Neural progenitor cell (in vitro differentiated cells): ENCODE results near the gene SNX25. TPM values are rescaled to one million over a fixed set of nuclear protein-coding genes. Genes with fewer than 3 reads are reported as not detected.
"Not testable (repeated sequence)": the region's sequence is repeated elsewhere in the genome, so short reads cannot be mapped to it uniquely, and the experiment has no call there.

Experiments used
- DNase-seq: peaks from one replicate; pipeline ENCODE4 v3.0.0-alpha.2; 2016; ENCODE audit warnings: low spot score
- H2AFZ ChIP-seq: fragments of 200-600 bp; sonication (generic); replicated peaks from 2 replicates; pipeline ENCODE4 v1.6.1; 2016; ENCODE audit warnings: antibody characterized with exemption
- H3F3A ChIP-seq: fragments of 200-600 bp; sonication (generic); 2 replicates; pipeline ENCODE4 v1.6.1; 2016; ENCODE audit warnings: antibody characterized with exemption, low read depth
- H3K27ac ChIP-seq: fragments of 200-600 bp; sonication (generic); 2 replicates; pipeline ENCODE4 v1.5.1; 2016; ENCODE audit warnings: mild to moderate bottlenecking
- H3K27me3 ChIP-seq: fragments of 200-600 bp; sonication (generic); 2 replicates; pipeline ENCODE4 v1.6.1; 2016; ENCODE audit warnings: mild to moderate bottlenecking, moderate library complexity
- H3K36me3 ChIP-seq: fragments of 200-600 bp; sonication (generic); 2 replicates; pipeline ENCODE4 v1.5.1; 2016
- H3K4me1 ChIP-seq: fragments of 200-600 bp; sonication (generic); 2 replicates; pipeline ENCODE4 v1.6.1; 2016; ENCODE audit warnings: mixed run types
- H3K4me2 ChIP-seq: fragments of 200-600 bp; sonication (generic); 2 replicates; pipeline ENCODE4 v1.6.1; 2016
- H3K4me3 ChIP-seq: fragments of 200-600 bp; sonication (generic); 2 replicates; pipeline ENCODE4 v1.5.1; 2016
- H3K79me2 ChIP-seq: fragments of 200-600 bp; sonication (generic); 2 replicates; pipeline ENCODE4 v1.6.1; 2016; ENCODE audit warnings: low read depth
- H3K9ac ChIP-seq: fragments of 200-600 bp; sonication (generic); 2 replicates; pipeline ENCODE4 v1.6.1; 2016
- H3K9me3 ChIP-seq: fragments of 200-600 bp; sonication (generic); 2 replicates; pipeline ENCODE4 v1.5.1; 2016; ENCODE audit warnings: low read depth
- H4K20me1 ChIP-seq: fragments of 200-600 bp; sonication (generic); 2 replicates; pipeline ENCODE4 v1.6.1; 2016; ENCODE audit warnings: low read depth
- H3K27ac Mint-ChIP-seq: 3 replicates; pipeline ENCODE4 v1.8.0; 2021; ENCODE audit warnings: mixed read lengths
- H3K27me3 Mint-ChIP-seq: 2 replicates; pipeline ENCODE4 v1.8.0; 2022; ENCODE audit warnings: low read depth, mild to moderate bottlenecking, inconsistent platforms, moderate library complexity, mixed read lengths; ENCODE audit not compliant: insufficient read depth
- H3K36me3 Mint-ChIP-seq: 3 replicates; pipeline ENCODE4 v1.8.0; 2021; ENCODE audit warnings: mixed read lengths
- H3K4me1 Mint-ChIP-seq: 3 replicates; pipeline ENCODE4 v1.8.0; 2021; ENCODE audit warnings: mixed read lengths
- H3K4me3 Mint-ChIP-seq: 3 replicates; pipeline ENCODE4 v1.8.0; 2021; ENCODE audit warnings: mild to moderate bottlenecking, moderate library complexity, mixed read lengths
- H3K9me3 Mint-ChIP-seq: 3 replicates; pipeline ENCODE4 v1.8.0; 2020; ENCODE audit warnings: mixed read lengths
- EZH2 ChIP-seq: fragments of 200-600 bp; sonication (generic); IDR thresholded peaks from 2 replicates; pipeline ENCODE4 v1.6.1; 2017; ENCODE audit warnings: antibody characterized with exemption, mild to moderate bottlenecking, moderate library complexity
- EZH2phosphoT487 ChIP-seq: fragments of 200-600 bp; sonication (generic); IDR thresholded peaks from 2 replicates; pipeline ENCODE4 v1.6.1; 2017; ENCODE audit warnings: antibody characterized with exemption
- total RNA-seq: library from RNA; depleted of rRNA; stranded (reverse); fragments of >200 nt; gene quantifications from 2 replicates; pipeline ENCODE4 v1.2.3, GENCODE V29; 2015; ENCODE audit warnings: low replicate concordance
- TF ChIP-seq, protein P1 (sequence below): fragments of 200-600 bp; sonication (generic); IDR thresholded peaks from 2 replicates; pipeline ENCODE4 v1.5.1; 2017; ENCODE audit warnings: antibody characterized with exemption, mild to moderate bottlenecking

SNX25 gene
- total RNA-seq, 1 donor from 2014 or later, result 50.8 TPM

DNA sequence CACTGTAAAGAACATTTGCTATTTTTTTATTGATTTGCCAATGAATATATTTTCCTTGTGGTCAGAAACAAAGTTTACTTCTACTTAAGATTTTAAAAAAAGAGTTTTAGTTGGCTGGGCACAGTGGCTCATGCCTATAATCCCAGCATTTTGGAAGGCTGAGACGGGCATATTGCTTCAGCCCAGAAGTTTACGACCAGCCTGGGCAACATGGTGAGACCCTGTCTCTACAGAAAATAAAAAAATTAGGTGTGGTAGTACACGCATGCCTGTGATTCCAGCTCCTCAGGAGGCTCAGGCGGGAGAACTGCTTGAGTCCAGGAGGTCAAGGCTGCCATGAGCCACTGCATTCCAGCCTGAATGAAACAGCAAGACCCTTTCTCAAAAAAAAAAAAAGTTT is 149.6 kb downstream of the SNX25 start:
- no peaks in the 10 kb centered on the region for H3K36me3 ChIP-seq
- no peaks in the 10 kb centered on the region for H3F3A ChIP-seq
- no peak overlapping the region for H2AFZ ChIP-seq
- peaks cover 8% of the 10 kb centered on the region for H3K4me1 Mint-ChIP-seq
- no peaks in the 10 kb centered on the region for H3K9me3 ChIP-seq
- peaks cover 21% of the 10 kb centered on the region for H3K36me3 Mint-ChIP-seq
- H3K79me2 ChIP-seq, result no peaks in the 10 kb centered on the region
- H4K20me1 ChIP-seq, result no peaks in the 10 kb centered on the region
- H3K4me3 Mint-ChIP-seq, result no peak overlapping the region
- peaks cover 2% of the 10 kb centered on the region for H3K27me3 Mint-ChIP-seq
- no peaks in the 10 kb centered on the region for H3K4me1 ChIP-seq
- TF ChIP-seq, protein P1, sequence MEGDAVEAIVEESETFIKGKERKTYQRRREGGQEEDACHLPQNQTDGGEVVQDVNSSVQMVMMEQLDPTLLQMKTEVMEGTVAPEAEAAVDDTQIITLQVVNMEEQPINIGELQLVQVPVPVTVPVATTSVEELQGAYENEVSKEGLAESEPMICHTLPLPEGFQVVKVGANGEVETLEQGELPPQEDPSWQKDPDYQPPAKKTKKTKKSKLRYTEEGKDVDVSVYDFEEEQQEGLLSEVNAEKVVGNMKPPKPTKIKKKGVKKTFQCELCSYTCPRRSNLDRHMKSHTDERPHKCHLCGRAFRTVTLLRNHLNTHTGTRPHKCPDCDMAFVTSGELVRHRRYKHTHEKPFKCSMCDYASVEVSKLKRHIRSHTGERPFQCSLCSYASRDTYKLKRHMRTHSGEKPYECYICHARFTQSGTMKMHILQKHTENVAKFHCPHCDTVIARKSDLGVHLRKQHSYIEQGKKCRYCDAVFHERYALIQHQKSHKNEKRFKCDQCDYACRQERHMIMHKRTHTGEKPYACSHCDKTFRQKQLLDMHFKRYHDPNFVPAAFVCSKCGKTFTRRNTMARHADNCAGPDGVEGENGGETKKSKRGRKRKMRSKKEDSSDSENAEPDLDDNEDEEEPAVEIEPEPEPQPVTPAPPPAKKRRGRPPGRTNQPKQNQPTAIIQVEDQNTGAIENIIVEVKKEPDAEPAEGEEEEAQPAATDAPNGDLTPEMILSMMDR, result no peak
- TF ChIP-seq EZH2 (no peak), EZH2phosphoT487 (no peak)
- H3K4me2 ChIP-seq, result no peak overlapping the region
- H3K4me3 ChIP-seq, result no peak overlapping the region
- no peaks in the 10 kb centered on the region for H3K9me3 Mint-ChIP-seq
- no peaks in the 10 kb centered on the region for H3K27me3 ChIP-seq
- H3K27ac ChIP-seq, result no peak overlapping the region
- DNase-seq, result no peak
- no peak overlapping the region for H3K9ac ChIP-seq
- no peak overlapping the region for H3K27ac Mint-ChIP-seq

DNA sequence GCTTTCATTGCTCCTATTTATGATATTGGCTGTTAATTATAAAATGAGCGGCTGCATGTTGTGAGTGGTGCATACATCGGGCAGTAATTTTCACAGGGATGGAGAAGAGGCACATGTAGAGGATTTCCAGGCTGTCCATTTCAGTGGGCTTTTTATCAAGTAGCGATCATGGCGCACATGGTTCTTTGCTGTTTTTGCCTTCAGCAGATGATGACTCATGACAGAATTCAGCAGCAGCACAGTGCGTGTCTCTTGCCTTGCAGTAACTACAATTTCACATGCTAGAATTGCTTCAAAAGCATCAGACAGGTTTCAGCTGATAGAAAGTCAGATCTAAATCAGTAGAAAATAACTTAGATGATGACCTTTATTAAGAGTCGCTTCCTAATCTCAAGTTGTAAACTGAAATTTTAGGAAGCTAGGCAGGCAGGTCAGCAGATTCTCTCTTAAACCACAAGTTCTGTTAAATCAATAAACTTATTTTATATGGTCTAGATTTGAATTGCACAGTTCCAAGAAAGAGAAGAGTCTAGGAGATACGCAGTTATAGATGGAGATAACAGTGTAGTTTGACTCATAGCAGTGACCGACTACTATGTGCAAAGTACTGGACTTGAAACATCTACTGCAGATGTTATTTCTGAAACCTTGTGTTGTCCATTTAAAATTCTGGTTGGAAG is 150.5 kb downstream of the SNX25 start:
- no peak overlapping the region for H3K4me2 ChIP-seq
- H3K9me3 Mint-ChIP-seq, result no peaks in the 10 kb centered on the region
- H3K27me3 Mint-ChIP-seq, result peaks cover 2% of the 10 kb centered on the region

DNA sequence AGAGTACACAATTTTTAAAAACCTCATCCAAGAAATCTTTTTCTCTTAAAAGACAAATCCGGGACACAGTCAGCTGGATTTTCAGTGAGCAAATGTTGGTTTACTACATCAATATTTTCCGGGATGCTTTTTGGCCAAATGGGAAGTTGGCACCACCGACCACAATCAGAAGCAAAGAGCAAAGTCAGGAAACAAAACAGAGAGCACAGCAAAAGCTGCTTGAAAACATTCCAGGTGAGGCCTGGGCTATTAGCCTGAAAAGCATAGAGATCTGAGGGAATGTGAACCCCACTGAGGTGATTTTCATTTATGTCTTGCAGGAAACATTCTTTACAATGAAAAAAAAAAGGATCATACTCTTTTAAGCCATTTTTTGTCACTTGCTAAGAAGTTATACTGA is 152.5 kb downstream of the SNX25 start:
- DNase-seq, result no peak
- Histone ChIP-seq H3K4me2 (no peak overlapping the region), H3K9me3 (no peaks in the 10 kb centered on the region), H4K20me1 (no peaks in the 10 kb centered on the region), H3F3A (no peaks in the 10 kb centered on the region), H3K36me3 (no peaks in the 10 kb centered on the region), H3K79me2 (no peaks in the 10 kb centered on the region), H3K27ac (no peak overlapping the region), H2AFZ (no peak overlapping the region), H3K9ac (no peak overlapping the region), H3K4me3 (no peak overlapping the region), H3K27me3 (no peaks in the 10 kb centered on the region), H3K4me1 (no peaks in the 10 kb centered on the region)
- Mint-ChIP-seq H3K4me3 (no peak overlapping the region), H3K4me1 (peaks cover 8% of the 10 kb centered on the region), H3K27ac (no peak overlapping the region), H3K9me3 (no peaks in the 10 kb centered on the region), H3K36me3 (peaks cover 16% of the 10 kb centered on the region), H3K27me3 (no peaks in the 10 kb centered on the region)
- TF ChIP-seq EZH2 (no peak), EZH2phosphoT487 (no peak)
- TF ChIP-seq, protein P1, result no peak

More for the DNA sequence above, 150.5 kb downstream of the SNX25 start:
- Histone ChIP-seq H3K4me1 (no peaks in the 10 kb centered on the region), H3K9ac (no peak overlapping the region), H3K79me2 (no peaks in the 10 kb centered on the region), H4K20me1 (no peaks in the 10 kb centered on the region), H3F3A (no peaks in the 10 kb centered on the region), H3K36me3 (no peaks in the 10 kb centered on the region), H3K9me3 (no peaks in the 10 kb centered on the region), H3K4me3 (no peak overlapping the region), H2AFZ (no peak overlapping the region), H3K27ac (no peak overlapping the region), H3K27me3 (no peaks in the 10 kb centered on the region)
- TF ChIP-seq, protein P1, result no peak
- no peak for TF ChIP-seq EZH2
- H3K4me1 Mint-ChIP-seq, result peaks cover 8% of the 10 kb centered on the region
- H3K36me3 Mint-ChIP-seq, result peaks cover 14% of the 10 kb centered on the region
- no peak overlapping the region for H3K27ac Mint-ChIP-seq
- no peak overlapping the region for H3K4me3 Mint-ChIP-seq
- no peak for DNase-seq

DNA sequence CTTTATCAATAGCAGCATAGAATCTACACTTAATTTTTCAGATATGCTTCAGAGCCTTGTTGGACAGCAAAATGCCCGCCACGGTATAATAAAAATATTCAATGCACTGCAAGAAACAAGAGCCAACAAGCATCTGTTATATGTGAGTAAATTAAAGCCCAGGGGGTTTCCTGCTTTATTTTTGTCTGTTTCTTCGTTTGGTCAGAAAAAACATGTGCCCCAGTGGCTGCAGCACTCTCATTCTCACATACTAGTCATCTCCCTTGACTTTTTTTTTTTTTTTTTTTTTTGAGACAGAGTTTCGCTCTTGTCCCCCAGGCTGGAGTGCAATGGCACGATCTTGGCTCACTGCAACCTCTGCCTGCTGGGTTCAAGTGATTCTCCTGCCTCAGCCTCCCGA is 153.2 kb downstream of the SNX25 start:
- H3K27me3 ChIP-seq, H3K27ac Mint-ChIP-seq, H3K4me3 ChIP-seq, H3K36me3 ChIP-seq, H3K9me3 Mint-ChIP-seq, H3K27ac ChIP-seq, H2AFZ ChIP-seq, H3K9ac ChIP-seq, H4K20me1 ChIP-seq, H3K4me1 Mint-ChIP-seq, H3F3A ChIP-seq, H3K9me3 ChIP-seq, H3K4me2 ChIP-seq, H3K4me3 Mint-ChIP-seq, H3K27me3 Mint-ChIP-seq, H3K4me1 ChIP-seq, DNase-seq, H3K79me2 ChIP-seq: not testable (repeated sequence)
- H3K36me3 Mint-ChIP-seq, result peaks cover 16% of the 10 kb centered on the region
